HCT116 (cell line): ENCODE data around the gene FADS6. TPM values are rescaled to one million over a fixed set of nuclear protein-coding genes. Genes with fewer than 3 reads are reported as not detected.

Source experiments
- ATAC-seq: fragments of 200-7000 bp; cut with Tn5 transposase; 2 replicates; pipeline ENCODE4 v1.9.1; 2020; ENCODE audit warnings: mild to moderate bottlenecking, moderate library complexity
- BruUV-seq: library from RNA; stranded (reverse); fragments of 400-500 nt; replicated peaks from 2 replicates; lab custom pipeline; 2021; lab: Mats Ljungman, UMichigan
- CTCF ChIA-PET: fragments of 300-600 bp; sonication (Branson Sonifier 250); formaldehyde crosslinking; loops from one replicate; lab custom pipeline; 2021; ENCODE audit warnings: antibody characterized with exemption; lab: Charles Lee
- POLR2A ChIA-PET: fragments of 300-600, 350-600 bp; sonication (Branson Sonifier 250); formaldehyde crosslinking; loops from one replicate; lab custom pipeline; 2021; ENCODE audit warnings: antibody characterized with exemption; lab: Charles Lee
- RAD21 ChIA-PET, 2 experiments: fragments of 300-600 bp; sonication (Branson Sonifier 250); formaldehyde crosslinking; loops; one replicate each; lab custom pipeline; 2023; ENCODE audit warnings: low total read pairs in 2 of 2; ENCODE audit not compliant: uncharacterized antibody in 2 of 2, unreplicated experiment in 2 of 2, low non-redundant PET in 1 of 2; lab: Charles Lee
- DNase-seq: peaks from one replicate; pipeline ENCODE4 v3.0.0-alpha.2; 2010; ENCODE audit warnings: low read depth, low spot score
- H2AFZ ChIP-seq: fragments of 200-600 bp; shearing (Covaris generic), sonication (generic); 2 replicates; pipeline ENCODE4 v1.6.1; 2017; ENCODE audit warnings: low read depth, mixed run types, mixed read lengths, antibody characterized with exemption, low read length; ENCODE audit not compliant: poor library complexity, severe bottlenecking
- H3K27ac ChIP-seq: 2 replicates; pipeline ENCODE4 v1.5.1; 2012; ENCODE audit warnings: low read depth, low read length
- H3K27me3 ChIP-seq: fragments of 200-600 bp; sonication (generic); 2 replicates; pipeline ENCODE4 v1.6.1; 2016; ENCODE audit warnings: mixed run types, low read length, mixed read lengths; ENCODE audit not compliant: insufficient read depth
- H3K36me3 ChIP-seq, 2 experiments: fragments of 200-500 bp in 1 of 2; fragments of 200-600 bp in 1 of 2; sonication (Bioruptor generic) in 1 of 2; sonication (generic) in 1 of 2; 2 replicates each; pipeline versions ENCODE4 v1.5.1 to v1.6.1; 2014 to 2016; ENCODE audit warnings: low read length in 2 of 2, inconsistent platforms in 1 of 2, mixed read lengths in 1 of 2, mixed run types in 1 of 2; ENCODE audit not compliant: insufficient read depth in 2 of 2, control insufficient read depth in 1 of 2
- H3K4me1 ChIP-seq, 2 experiments: fragments of 200-600 bp in 1 of 2; sonication (generic) in 1 of 2; 2 replicates each; pipeline versions ENCODE4 v1.5.1 to v1.6.1; 2012 to 2017; ENCODE audit warnings: low read length in 2 of 2, inconsistent platforms in 1 of 2, mild to moderate bottlenecking in 1 of 2, mixed read lengths in 1 of 2, mixed run types in 1 of 2, moderate library complexity in 1 of 2; ENCODE audit not compliant: insufficient read depth in 2 of 2, control insufficient read depth in 1 of 2
- H3K4me2 ChIP-seq: fragments of 200-600 bp; sonication (generic); 2 replicates; pipeline ENCODE4 v1.6.1; 2017; ENCODE audit warnings: mixed run types, low read length, mixed read lengths
- H3K4me3 ChIP-seq, 2 experiments: fragments of 200-600 bp in 1 of 2; sonication (generic) in 1 of 2; replicated peaks in 1 of 2; 2 replicates each; pipeline ENCODE4 v1.5.1; 2011 to 2016; ENCODE audit warnings: low read length in 2 of 2, control low read depth in 1 of 2, low read depth in 1 of 2, mild to moderate bottlenecking in 1 of 2, mixed read lengths in 1 of 2, mixed run types in 1 of 2
- H3K79me2 ChIP-seq: fragments of 200-600 bp; sonication (generic); 2 replicates; pipeline ENCODE4 v1.6.1; 2017; ENCODE audit warnings: mild to moderate bottlenecking, mixed run types, low read length, moderate library complexity, mixed read lengths; ENCODE audit not compliant: insufficient read depth
- H3K9ac ChIP-seq: fragments of 200-600 bp; sonication (generic); 2 replicates; pipeline ENCODE4 v1.6.1; 2016; ENCODE audit warnings: low read length, mixed read lengths
- H3K9me2 ChIP-seq: fragments of 200-600 bp; sonication (generic), shearing (Covaris generic); 2 replicates; pipeline ENCODE4 v1.6.1; 2017; ENCODE audit warnings: mixed run types, mild to moderate bottlenecking, moderate library complexity; ENCODE audit not compliant: insufficient read depth
- H3K9me3 ChIP-seq, 2 experiments: fragments of 200-500 bp in 1 of 2; fragments of 200-600 bp in 1 of 2; sonication (Bioruptor generic) in 1 of 2; sonication (generic) in 1 of 2; 2 replicates each; pipeline ENCODE4 v1.6.1; 2014 to 2017; ENCODE audit warnings: low read length in 2 of 2, mixed read lengths in 2 of 2, inconsistent platforms in 1 of 2, low read depth in 1 of 2, mild to moderate bottlenecking in 1 of 2, mixed run types in 1 of 2, moderate library complexity in 1 of 2; ENCODE audit not compliant: control insufficient read depth in 1 of 2, insufficient read depth in 1 of 2
- H4K20me1 ChIP-seq: fragments of 200-600 bp; sonication (generic), shearing (Covaris generic); 2 replicates; pipeline ENCODE4 v1.6.1; 2017; ENCODE audit warnings: mixed run types, mild to moderate bottlenecking, moderate library complexity; ENCODE audit not compliant: insufficient read depth
- CBX3 ChIP-seq: IDR thresholded peaks from 2 replicates; pipeline ENCODE4 v1.6.1; 2012; ENCODE audit warnings: low read depth
- EZH2 ChIP-seq: fragments of 200-600 bp; sonication (generic); IDR thresholded peaks from 2 replicates; pipeline ENCODE4 v1.6.1; 2017; ENCODE audit warnings: antibody characterized with exemption, mixed run types
- POLR2AphosphoS5 ChIP-seq: IDR thresholded peaks from 2 replicates; pipeline ENCODE4 v1.6.1; 2011; ENCODE audit warnings: mild to moderate bottlenecking, low read depth, low read length, moderate library complexity
- SIN3A ChIP-seq: IDR thresholded peaks from 2 replicates; pipeline ENCODE4 v1.6.1; 2012; ENCODE audit warnings: low read depth
- SP1 ChIP-seq: IDR thresholded peaks from 2 replicates; pipeline ENCODE4 v1.6.1; 2012; ENCODE audit warnings: low read depth
- ZFX ChIP-seq: fragments of 450-650 bp; IDR thresholded peaks from 2 replicates; pipeline ENCODE4 v1.6.1; 2017
- ZNF274 ChIP-seq: fragments of 200-500 bp; sonication (Bioruptor generic); IDR thresholded peaks from 2 replicates; pipeline ENCODE4 v1.6.1; 2014; ENCODE audit warnings: mild to moderate bottlenecking, low read depth, low read length, inconsistent platforms
- intact Hi-C: fragments of 100-400 bp; cut with micrococcal nuclease; formaldehyde crosslinking; loops from 2 replicates; pipeline ENCODE4 v1.10.0; 2022
- total RNA-seq: library from RNA; stranded (reverse); gene quantifications from one replicate; pipeline ENCODE4 v1.2.1, GENCODE V29; 2021; ENCODE audit not compliant: unreplicated experiment
- TF ChIP-seq, protein P1 (sequence below), 3 experiments: fragments of 200-600 bp in 1 of 3; sonication (generic) in 1 of 3; IDR thresholded peaks in 2 of 3; conservative IDR thresholded peaks in 1 of 3; 2 replicates each; pipeline ENCODE4 v1.5.1; 2012 to 2017; ENCODE audit warnings: low read depth in 2 of 3, low read length in 2 of 3, antibody characterized with exemption in 1 of 3, borderline replicate concordance in 1 of 3, control low read depth in 1 of 3, mild to moderate bottlenecking in 1 of 3, mixed read lengths in 1 of 3, mixed run types in 1 of 3, moderate library complexity in 1 of 3; ENCODE audit not compliant: insufficient read depth in 1 of 3
- TF ChIP-seq, protein P2 (sequence below): IDR thresholded peaks from 2 replicates; pipeline ENCODE4 v1.6.1; 2012

The FADS6 gene
- total RNA-seq, 1 experiment from 2014 or later: not detected

DNA sequence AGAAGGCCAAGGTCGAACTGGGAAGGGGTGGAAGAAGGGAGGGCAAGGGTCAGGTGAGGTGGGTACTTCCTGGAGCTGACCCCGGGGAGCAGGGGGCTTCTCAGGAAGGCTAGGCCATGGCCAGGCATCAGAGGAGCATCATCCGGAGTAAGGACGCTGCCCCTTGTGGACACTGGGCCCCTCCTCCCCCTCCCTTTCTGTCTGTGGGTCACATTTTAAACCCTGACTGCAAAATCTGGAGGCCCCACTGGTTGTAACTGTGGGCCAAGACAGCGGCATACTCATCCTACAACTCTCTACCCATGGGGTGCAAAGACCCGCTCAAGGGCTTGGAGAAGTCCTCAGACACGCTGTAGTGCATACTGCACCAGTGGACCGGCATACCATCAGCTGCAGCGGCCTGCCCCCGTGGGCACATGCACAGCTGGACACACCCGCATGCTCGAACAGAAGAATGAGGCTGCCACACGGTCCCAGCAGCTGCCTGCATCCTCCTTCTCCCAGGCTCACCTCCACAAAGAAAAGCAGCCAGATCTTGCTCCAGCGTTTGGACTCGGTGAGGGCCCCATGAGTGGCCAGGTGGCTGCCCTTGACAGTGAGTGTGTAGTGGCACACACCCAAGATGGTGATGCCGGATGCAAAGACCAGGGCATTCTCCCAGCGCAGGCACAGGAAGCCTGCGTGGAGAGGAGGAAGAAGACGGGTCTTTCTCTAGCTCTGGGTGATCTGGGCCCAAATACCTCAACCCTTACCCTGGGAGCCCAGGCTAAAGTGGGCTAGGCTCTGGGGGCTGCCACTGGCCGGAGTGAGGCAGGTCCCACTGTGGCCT is 1.2 kb downstream of the FADS6 start:
- RAD21 ChIA-PET: no interaction called here
- no peak overlapping the region for H2AFZ ChIP-seq
- intact Hi-C loops: no loop called here
- no peaks in the 10 kb centered on the region for H3K79me2 ChIP-seq
- no peak overlapping the region; the same call in 1 of the 2 replicates for H3K27ac ChIP-seq
- H3K4me3 ChIP-seq: no peak overlapping the region
- no peak for TF ChIP-seq ZNF274
- TF ChIP-seq, protein P1, sequence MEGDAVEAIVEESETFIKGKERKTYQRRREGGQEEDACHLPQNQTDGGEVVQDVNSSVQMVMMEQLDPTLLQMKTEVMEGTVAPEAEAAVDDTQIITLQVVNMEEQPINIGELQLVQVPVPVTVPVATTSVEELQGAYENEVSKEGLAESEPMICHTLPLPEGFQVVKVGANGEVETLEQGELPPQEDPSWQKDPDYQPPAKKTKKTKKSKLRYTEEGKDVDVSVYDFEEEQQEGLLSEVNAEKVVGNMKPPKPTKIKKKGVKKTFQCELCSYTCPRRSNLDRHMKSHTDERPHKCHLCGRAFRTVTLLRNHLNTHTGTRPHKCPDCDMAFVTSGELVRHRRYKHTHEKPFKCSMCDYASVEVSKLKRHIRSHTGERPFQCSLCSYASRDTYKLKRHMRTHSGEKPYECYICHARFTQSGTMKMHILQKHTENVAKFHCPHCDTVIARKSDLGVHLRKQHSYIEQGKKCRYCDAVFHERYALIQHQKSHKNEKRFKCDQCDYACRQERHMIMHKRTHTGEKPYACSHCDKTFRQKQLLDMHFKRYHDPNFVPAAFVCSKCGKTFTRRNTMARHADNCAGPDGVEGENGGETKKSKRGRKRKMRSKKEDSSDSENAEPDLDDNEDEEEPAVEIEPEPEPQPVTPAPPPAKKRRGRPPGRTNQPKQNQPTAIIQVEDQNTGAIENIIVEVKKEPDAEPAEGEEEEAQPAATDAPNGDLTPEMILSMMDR (IDR thresholded peaks at IDR 0.05 in 2 of 3, conservative IDR thresholded peaks at IDR 0.05 in 1 of 3; ENCODE audit: borderline replicate concordance in 1 of 3, insufficient read depth in 1 of 3, low read depth in 2 of 3, low read length in 2 of 3): peak in 1 of 3 experiments; percentile 39; a peak in 2 of 6 replicates
- TF ChIP-seq, all 23 proteins: peak for 1
- POLR2A ChIA-PET: no interaction called here
- Histone ChIP-seq H3K9ac (no peak overlapping the region), H3K27me3 (peaks cover 6% of the 10 kb centered on the region; the same call in 1 of the 2 replicates), H4K20me1 (no peaks in the 10 kb centered on the region), H3K36me3 (no peaks in the 10 kb centered on the region), H3K9me2 (no peaks in the 10 kb centered on the region), H3K4me2 (no peak overlapping the region), H3K4me1 (no peaks in the 10 kb centered on the region), H3K9me3 (no peaks in the 10 kb centered on the region)
- CTCF ChIA-PET: no interaction called here
- DNase-seq (no peak), ATAC-seq (peak; percentile 58; the same call in 1 of the 2 replicates)
- no TSS peak for BruUV-seq

DNA sequence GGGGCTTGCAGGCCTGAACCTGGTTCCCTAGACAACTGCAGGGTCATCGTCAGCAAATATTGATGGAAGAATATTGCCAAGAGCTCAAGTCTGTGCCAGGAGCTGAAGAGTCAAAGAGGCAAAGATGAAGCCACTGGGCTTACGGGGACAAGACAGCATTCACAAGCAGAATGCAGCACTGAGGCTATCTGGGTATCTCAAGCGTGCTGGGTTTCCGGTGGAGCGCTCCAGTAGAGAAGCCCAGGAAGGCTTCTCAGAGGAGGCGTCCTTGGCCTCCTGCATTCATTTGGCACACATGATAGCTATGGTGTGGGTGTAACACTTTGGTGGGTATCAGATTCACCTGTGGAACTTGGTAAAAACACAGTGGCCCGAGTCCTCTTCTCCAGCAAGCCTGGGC is 2.9 kb downstream of the FADS6 start:
- intact Hi-C loops: no loop called here
- DNase-seq: no peak
- CTCF ChIA-PET: no interaction called here
- Histone ChIP-seq H3K27me3 (no peaks in the 10 kb centered on the region), H3K27ac (no peak overlapping the region), H3K9ac (no peak overlapping the region), H3K4me2 (no peak overlapping the region), H2AFZ (no peak overlapping the region), H3K36me3 (no peaks in the 10 kb centered on the region), H3K9me3 (no peaks in the 10 kb centered on the region), H3K4me1 (no peaks in the 10 kb centered on the region), H3K9me2 (no peaks in the 10 kb centered on the region), H3K4me3 (no peak overlapping the region), H4K20me1 (no peaks in the 10 kb centered on the region), H3K79me2 (no peaks in the 10 kb centered on the region)
- no TSS peak for BruUV-seq
- POLR2A ChIA-PET: interaction anchor here (1.0 kb wide), 1 partner anchor 17 kb away, joined by 5 read pairs; the partner anchor contains the start of gene FDXR
- no peak for ATAC-seq
- TF ChIP-seq SP1: no peak
- TF ChIP-seq SIN3A: no peak
- no peak for TF ChIP-seq ZFX
- no peak for TF ChIP-seq CBX3
- TF ChIP-seq POLR2AphosphoS5: no peak
- TF ChIP-seq, protein P2, sequence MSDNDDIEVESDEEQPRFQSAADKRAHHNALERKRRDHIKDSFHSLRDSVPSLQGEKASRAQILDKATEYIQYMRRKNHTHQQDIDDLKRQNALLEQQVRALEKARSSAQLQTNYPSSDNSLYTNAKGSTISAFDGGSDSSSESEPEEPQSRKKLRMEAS: no peak
- TF ChIP-seq EZH2: no peak
- RAD21 ChIA-PET: no interaction called here
